Hepatocyte (in vitro differentiated cells): ENCODE data around the gene MAGI2.

Source experiments
- EZH2phosphoT487 ChIP-seq: fragments of 200-600 bp; sonication (generic); IDR thresholded peaks from one replicate; pipeline ENCODE4 v1.6.1; 2018; ENCODE audit warnings: antibody characterized with exemption, mild to moderate bottlenecking, low read depth, moderate library complexity; ENCODE audit not compliant: unreplicated experiment, severe bottlenecking
- TF ChIP-seq, protein P1 (sequence below): fragments of 200-600 bp; sonication (generic); IDR thresholded peaks from 2 replicates; pipeline ENCODE4 v1.5.1; 2016; ENCODE audit warnings: antibody characterized with exemption, mild to moderate bottlenecking; ENCODE audit not compliant: poor library complexity

DNA sequence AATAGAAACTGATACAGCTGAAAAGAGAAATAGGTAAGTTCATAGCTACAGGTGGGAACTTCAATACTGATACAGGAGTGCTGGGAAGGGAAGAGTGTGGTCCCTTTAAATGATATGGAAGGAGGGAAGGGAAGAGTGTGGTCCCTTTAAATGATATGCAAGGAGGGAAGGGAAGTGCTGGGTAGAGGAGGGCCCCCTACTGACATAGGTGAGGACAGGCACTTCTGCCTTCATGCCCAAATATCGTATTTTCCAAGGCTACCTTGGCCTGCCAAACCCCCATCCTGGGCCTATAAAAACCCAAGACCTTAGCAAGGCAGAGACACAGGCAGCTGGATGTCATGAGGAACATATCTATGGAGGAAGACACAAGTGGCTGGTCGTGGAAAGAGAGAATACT is 92.3 kb downstream of the MAGI2 start:
- TF ChIP-seq, protein P1, sequence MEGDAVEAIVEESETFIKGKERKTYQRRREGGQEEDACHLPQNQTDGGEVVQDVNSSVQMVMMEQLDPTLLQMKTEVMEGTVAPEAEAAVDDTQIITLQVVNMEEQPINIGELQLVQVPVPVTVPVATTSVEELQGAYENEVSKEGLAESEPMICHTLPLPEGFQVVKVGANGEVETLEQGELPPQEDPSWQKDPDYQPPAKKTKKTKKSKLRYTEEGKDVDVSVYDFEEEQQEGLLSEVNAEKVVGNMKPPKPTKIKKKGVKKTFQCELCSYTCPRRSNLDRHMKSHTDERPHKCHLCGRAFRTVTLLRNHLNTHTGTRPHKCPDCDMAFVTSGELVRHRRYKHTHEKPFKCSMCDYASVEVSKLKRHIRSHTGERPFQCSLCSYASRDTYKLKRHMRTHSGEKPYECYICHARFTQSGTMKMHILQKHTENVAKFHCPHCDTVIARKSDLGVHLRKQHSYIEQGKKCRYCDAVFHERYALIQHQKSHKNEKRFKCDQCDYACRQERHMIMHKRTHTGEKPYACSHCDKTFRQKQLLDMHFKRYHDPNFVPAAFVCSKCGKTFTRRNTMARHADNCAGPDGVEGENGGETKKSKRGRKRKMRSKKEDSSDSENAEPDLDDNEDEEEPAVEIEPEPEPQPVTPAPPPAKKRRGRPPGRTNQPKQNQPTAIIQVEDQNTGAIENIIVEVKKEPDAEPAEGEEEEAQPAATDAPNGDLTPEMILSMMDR = no peak
- no peak for TF ChIP-seq EZH2phosphoT487
